Measurements from ENCODE around the gene WFIKKN2. TPM values are rescaled to one million over a fixed set of nuclear protein-coding genes. Genes with fewer than 3 reads are reported as not detected.

WFIKKN2 gene
- total RNA-seq, 1 experiment from 2014 or later: 0.11 TPM

- no peak for TF ChIP-seq ARID4B (CRISPR knock-in tag; IDR thresholded peaks at IDR 0.05; ENCODE audit: borderline replicate concordance)
- no peak for TF ChIP-seq KAT7 (CRISPR knock-in tag; IDR thresholded peaks at IDR 0.05; ENCODE audit: borderline replicate concordance)
- no peak for TF ChIP-seq STAT6 (CRISPR knock-in tag; conservative IDR thresholded peaks at IDR 0.05; ENCODE audit: low read depth)
Observed at GRCh38 chr17:50808888-50809287, 26.5 kb upstream of the WFIKKN2 start (continued).

- DNase-seq (ENCODE audit: low spot score): no peak
- Mint-ChIP-seq H3K4me1 (peaks cover 10% of the 10 kb centered on the region), H3K9me3 (no peaks in the 10 kb centered on the region), H3K4me3 (no peak overlapping the region), H3K27ac (no peak overlapping the region), H3K27me3 (ENCODE audit: low read depth) (no peaks in the 10 kb centered on the region), H3K36me3 (no peaks in the 10 kb centered on the region)
- POLR2A ChIA-PET: no interaction called here
- TF ChIP-seq CREB1 (CRISPR knock-in tag; IDR thresholded peaks at IDR 0.05) (no peak), SOX15 (CRISPR knock-in tag; IDR thresholded peaks at IDR 0.05) (no peak), ATF6 (CRISPR knock-in tag; IDR thresholded peaks at IDR 0.05) (no peak), ZBTB43 (CRISPR knock-in tag; IDR thresholded peaks at IDR 0.05) (no peak), MAX (CRISPR knock-in tag; IDR thresholded peaks at IDR 0.05) (no peak), ZNF416 (CRISPR knock-in tag; IDR thresholded peaks at IDR 0.05) (no peak), SMAD4 (CRISPR knock-in tag; IDR thresholded peaks at IDR 0.05) (no peak), ESRRA (CRISPR knock-in tag; IDR thresholded peaks at IDR 0.05; ENCODE audit: borderline replicate concordance) (no peak), NFE2L1 (CRISPR knock-in tag; IDR thresholded peaks at IDR 0.05) (no peak), ZNF671 (CRISPR knock-in tag; IDR thresholded peaks at IDR 0.05) (no peak), ZSCAN18 (CRISPR knock-in tag; IDR thresholded peaks at IDR 0.05) (no peak), NR1H2 (CRISPR knock-in tag; IDR thresholded peaks at IDR 0.05) (no peak), TEAD4 (CRISPR knock-in tag; IDR thresholded peaks at IDR 0.05) (no peak), USF1 (CRISPR knock-in tag; IDR thresholded peaks at IDR 0.05) (no peak), ZNF138 (CRISPR knock-in tag; conservative IDR thresholded peaks at IDR 0.05) (no peak), RORB (CRISPR knock-in tag; IDR thresholded peaks at IDR 0.05) (no peak), MYBL2 (CRISPR knock-in tag; IDR thresholded peaks at IDR 0.05) (no peak)
- CTCF ChIA-PET: no interaction called here
- ATAC-seq: no peak
Observed at GRCh38 chr17:50813583-50813982, 21.8 kb upstream of the WFIKKN2 start.
